PC-3 (cell line): ENCODE results near the gene ABCA3.
"Not testable (repeated sequence)": the region's sequence is repeated elsewhere in the genome, so short reads cannot be mapped to it uniquely, and the experiment has no call there.

ENCODE experiments used
- EZH2phosphoT487 ChIP-seq: fragments of 300-600 bp; sonication (generic); IDR thresholded peaks from 2 replicates; pipeline ENCODE4 v1.6.1; 2018; ENCODE audit warnings: mild to moderate bottlenecking, antibody characterized with exemption, low read length, borderline replicate concordance
- TF ChIP-seq, protein P1 (sequence below): fragments of 300-600 bp; sonication (generic); conservative IDR thresholded peaks from 2 replicates; pipeline ENCODE4 v1.5.1; 2017; ENCODE audit warnings: antibody characterized with exemption, low read depth, mild to moderate bottlenecking, low read length

DNA sequence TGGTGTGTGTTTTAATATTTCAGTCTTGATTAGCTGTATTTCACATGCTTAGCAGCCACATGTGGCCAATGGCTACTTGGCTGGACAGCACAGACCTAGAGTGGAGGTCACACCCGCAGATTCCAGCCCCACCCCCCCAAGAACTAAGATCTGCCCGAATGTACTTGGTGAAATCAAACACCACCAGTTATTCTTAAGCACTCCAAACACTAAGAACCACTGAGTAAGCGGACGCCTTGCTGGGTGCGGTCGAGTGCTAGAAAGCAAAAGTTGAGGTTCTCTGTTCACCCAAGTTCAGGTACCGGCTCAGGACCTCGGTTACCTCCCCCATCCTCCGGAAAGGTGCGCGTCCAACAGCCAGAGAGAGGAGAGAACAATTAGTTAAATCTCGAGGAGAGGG lies 73.6 kb downstream of the ABCA3 start:
- TF ChIP-seq, protein P1, sequence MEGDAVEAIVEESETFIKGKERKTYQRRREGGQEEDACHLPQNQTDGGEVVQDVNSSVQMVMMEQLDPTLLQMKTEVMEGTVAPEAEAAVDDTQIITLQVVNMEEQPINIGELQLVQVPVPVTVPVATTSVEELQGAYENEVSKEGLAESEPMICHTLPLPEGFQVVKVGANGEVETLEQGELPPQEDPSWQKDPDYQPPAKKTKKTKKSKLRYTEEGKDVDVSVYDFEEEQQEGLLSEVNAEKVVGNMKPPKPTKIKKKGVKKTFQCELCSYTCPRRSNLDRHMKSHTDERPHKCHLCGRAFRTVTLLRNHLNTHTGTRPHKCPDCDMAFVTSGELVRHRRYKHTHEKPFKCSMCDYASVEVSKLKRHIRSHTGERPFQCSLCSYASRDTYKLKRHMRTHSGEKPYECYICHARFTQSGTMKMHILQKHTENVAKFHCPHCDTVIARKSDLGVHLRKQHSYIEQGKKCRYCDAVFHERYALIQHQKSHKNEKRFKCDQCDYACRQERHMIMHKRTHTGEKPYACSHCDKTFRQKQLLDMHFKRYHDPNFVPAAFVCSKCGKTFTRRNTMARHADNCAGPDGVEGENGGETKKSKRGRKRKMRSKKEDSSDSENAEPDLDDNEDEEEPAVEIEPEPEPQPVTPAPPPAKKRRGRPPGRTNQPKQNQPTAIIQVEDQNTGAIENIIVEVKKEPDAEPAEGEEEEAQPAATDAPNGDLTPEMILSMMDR, result not testable (repeated sequence)
- not testable (repeated sequence) for TF ChIP-seq EZH2phosphoT487
